GM12878 (cell line): Measurements from ENCODE around the gene APPL2. TPM values are rescaled to one million over a fixed set of nuclear protein-coding genes. Genes with fewer than 3 reads are reported as not detected.

ENCODE experiments used
- CEBPB ChIP-seq, 2 experiments: fragments of 150-350 bp in 1 of 2; IDR thresholded peaks; 2 replicates each; pipeline ENCODE4 v1.6.1; 2012 to 2014; ENCODE audit warnings: low read depth in 2 of 2, low read length in 2 of 2, borderline replicate concordance in 1 of 2, inconsistent platforms in 1 of 2
- CREM ChIP-seq: IDR thresholded peaks from 2 replicates; pipeline ENCODE4 v1.6.1; 2014; ENCODE audit warnings: antibody characterized with exemption, low read depth
- DPF2 ChIP-seq: fragments of 450-650 bp; IDR thresholded peaks from 2 replicates; pipeline ENCODE4 v1.6.1; 2017; ENCODE audit warnings: mild to moderate bottlenecking
- ESRRA ChIP-seq: IDR thresholded peaks from 2 replicates; pipeline ENCODE4 v1.6.1; 2012; ENCODE audit warnings: mild to moderate bottlenecking, low read length, improper control_type of control experiment
- HCFC1 ChIP-seq: fragments of 150-350 bp; IDR thresholded peaks from 2 replicates; pipeline ENCODE4 v1.6.1; 2014; ENCODE audit warnings: low read length
- MTA2 ChIP-seq: fragments of 450-650 bp; IDR thresholded peaks from 2 replicates; pipeline ENCODE4 v1.6.1; 2016; ENCODE audit warnings: low read depth, mild to moderate bottlenecking, moderate library complexity
- MXI1 ChIP-seq: fragments of 150-350 bp; IDR thresholded peaks from 2 replicates; pipeline ENCODE4 v1.6.1; 2011; ENCODE audit warnings: low read depth, mild to moderate bottlenecking, inconsistent platforms, low read length, improper control_type of control experiment
- NR2C1 ChIP-seq: fragments of 450-650 bp; IDR thresholded peaks from 2 replicates; pipeline ENCODE4 v1.6.1; 2017; ENCODE audit warnings: antibody characterized with exemption, mild to moderate bottlenecking, moderate library complexity
- NR2C2 ChIP-seq: IDR thresholded peaks from 2 replicates; pipeline ENCODE4 v1.6.1; 2011; ENCODE audit warnings: borderline replicate concordance, low read depth; ENCODE audit not compliant: control insufficient read depth, insufficient read length
- POU2F2 ChIP-seq: IDR thresholded peaks from 3 replicates; pipeline ENCODE4 v1.6.1; 2011; ENCODE audit warnings: low read depth, mild to moderate bottlenecking, low read length, borderline replicate concordance
- RELB ChIP-seq: fragments of 450-650 bp; IDR thresholded peaks from 2 replicates; pipeline ENCODE4 v1.6.1; 2017; ENCODE audit warnings: low read depth, mild to moderate bottlenecking, moderate library complexity
- REST ChIP-seq: IDR thresholded peaks from 2 replicates; pipeline ENCODE4 v1.6.1; 2012; ENCODE audit warnings: mild to moderate bottlenecking, low read depth, low read length
- RUNX3 ChIP-seq: IDR thresholded peaks from 2 replicates; pipeline ENCODE4 v1.6.1; 2012; ENCODE audit warnings: low read length, inconsistent platforms
- SMARCA5 ChIP-seq: fragments of 450-650 bp; IDR thresholded peaks from 2 replicates; pipeline ENCODE4 v1.6.1; 2017; ENCODE audit warnings: mild to moderate bottlenecking
- SPI1 ChIP-seq: IDR thresholded peaks from 2 replicates; pipeline ENCODE4 v1.6.1; 2011; ENCODE audit warnings: low read depth, mild to moderate bottlenecking, low read length, moderate library complexity, borderline replicate concordance; ENCODE audit not compliant: insufficient read depth
- STAT1 ChIP-seq: fragments of 450-650 bp; conservative IDR thresholded peaks from 2 replicates; pipeline ENCODE4 v1.6.1; 2014; ENCODE audit warnings: antibody characterized with exemption, mild to moderate bottlenecking
- SUPT20H ChIP-seq: IDR thresholded peaks from 2 replicates; pipeline ENCODE4 v1.6.1; 2011; ENCODE audit warnings: low read depth, mild to moderate bottlenecking, low read length, moderate library complexity, borderline replicate concordance; ENCODE audit not compliant: control insufficient read depth
- SUZ12 ChIP-seq: fragments of 200-600 bp; sonication (generic); IDR thresholded peaks from one replicate; pipeline ENCODE4 v1.6.1; 2018; ENCODE audit warnings: antibody characterized with exemption, mild to moderate bottlenecking; ENCODE audit not compliant: unreplicated experiment
- TCF12 ChIP-seq: IDR thresholded peaks from 2 replicates; pipeline ENCODE4 v1.6.1; 2011; ENCODE audit warnings: low read depth, mild to moderate bottlenecking, low read length
- ZBTB11 ChIP-seq: fragments of 450-650 bp; formaldehyde crosslinking; IDR thresholded peaks from 2 replicates; pipeline ENCODE4 v1.5.0; 2022; ENCODE audit warnings: mild to moderate bottlenecking, missing genetic modification characterization
- ZNF207 ChIP-seq: fragments of 450-650 bp; IDR thresholded peaks from 2 replicates; pipeline ENCODE4 v1.6.1; 2014; ENCODE audit warnings: antibody characterized with exemption, mild to moderate bottlenecking, borderline replicate concordance
- ZNF622 ChIP-seq: fragments of 450-650 bp; IDR thresholded peaks from 2 replicates; pipeline ENCODE4 v1.6.1; 2017; ENCODE audit warnings: mild to moderate bottlenecking, inconsistent platforms
- polyA plus RNA-seq, 11 experiments: library from polyadenylated mRNA; depleted of rRNA in 4 of 11; unstranded in 6 of 11; stranded (reverse) in 5 of 11; fragments of >200 nt; fragmentation: Nextera tagmentation in 4 of 11; fragmentation: Illumina TruSeq in 1 of 11; extraction: Ambion mirVana in 4 of 11; extraction: Trizol in 1 of 11; gene quantifications; 1 replicate in 1 of 11; 2 replicates in 10 of 11; pipeline versions ENCODE4 v1.2.1 to v1.2.3, GENCODE V29; 2011 to 2016; ENCODE audit warnings: inconsistent platforms in 2 of 11, missing spikeins in 2 of 11, low read depth in 1 of 11
- total RNA-seq, 4 experiments: library from RNA; depleted of rRNA in 3 of 4; stranded (reverse); fragments of >200 nt in 3 of 4; fragmentation: Illumina TruSeq in 1 of 4; extraction: Trizol in 1 of 4; gene quantifications; 2 replicates each; pipeline versions ENCODE4 v1.2.1 to v1.2.3, GENCODE V29; 2013 to 2021

The APPL2 gene
- total and polyA plus RNA-seq, 10 of the 15 experiments (the other 5 are each of a cell fraction or from before 2014, with no cell fraction given): 1.9 to 14.2 (median 7.5) TPM

- no peak for TF ChIP-seq SUZ12
- TF ChIP-seq MTA2: no peak
- peak; percentile 75 for TF ChIP-seq DPF2
- no peak for TF ChIP-seq NR2C2
- no peak for TF ChIP-seq ZNF622
- TF ChIP-seq REST: no peak
- 0 out of 2 replicates have a peak, but pooled peaks have one; percentile 36 for TF ChIP-seq RELB
- no peak for TF ChIP-seq SUPT20H
- no peak for TF ChIP-seq ESRRA
- no peak for TF ChIP-seq STAT1
- TF ChIP-seq POU2F2: peak; percentile 50; the same call in 1 of the 3 replicates
- 0 out of 2 replicates have a peak, but pooled peaks have one; percentile 44 for TF ChIP-seq MXI1
- TF ChIP-seq HCFC1: peak; percentile 76
- peak; percentile 52; the same call in 1 of the 2 replicates for TF ChIP-seq SPI1
- no peak; the same call in 1 of the 2 replicates for TF ChIP-seq RUNX3
- peak; percentile 86 for TF ChIP-seq SMARCA5
- TF ChIP-seq CREM: 0 out of 2 replicates have a peak, but pooled peaks have one; percentile 12
- no peak for TF ChIP-seq CEBPB (IDR thresholded peaks at IDR 0.05; ENCODE audit: borderline replicate concordance in 1 of 2, low read depth in 2 of 2, low read length in 2 of 2)
- 0 out of 2 replicates have a peak, but pooled peaks have one; percentile 31 for TF ChIP-seq ZNF207
- peak; percentile 57; the same call in 1 of the 2 replicates for TF ChIP-seq ZBTB11
- TF ChIP-seq NR2C1: 0 out of 2 replicates have a peak, but pooled peaks have one; percentile 21
- peak; percentile 35; the same call in 1 of the 2 replicates for TF ChIP-seq TCF12
Observed at GRCh38 chr12:105235732-105236476, at the start of gene APPL2 (continued).
